Calu3 (cell line): ENCODE data around the gene ZP1. TPM values are rescaled to one million over a fixed set of nuclear protein-coding genes. Genes with fewer than 3 reads are reported as not detected.

Source experiments
- BruUV-seq: library from RNA; stranded (reverse); fragments of 400-500 nt; replicated peaks from 2 replicates; lab custom pipeline; 2021; lab: Mats Ljungman, UMichigan
- CTCF ChIA-PET: fragments of 300-600 bp; sonication (Branson Sonifier 250); formaldehyde crosslinking; loops from one replicate; lab custom pipeline; 2022; ENCODE audit warnings: antibody characterized with exemption; lab: Charles Lee
- DNase-seq: peaks from one replicate; pipeline ENCODE4 v3.0.0; 2022
- H3K27ac Mint-ChIP-seq: one replicate; pipeline ENCODE4 v1.8.0; 2022; ENCODE audit warnings: mixed read lengths; ENCODE audit not compliant: unreplicated experiment
- H3K27me3 Mint-ChIP-seq: one replicate; pipeline ENCODE4 v1.8.0; 2022; ENCODE audit warnings: mixed read lengths; ENCODE audit not compliant: unreplicated experiment
- H3K36me3 Mint-ChIP-seq: one replicate; pipeline ENCODE4 v1.8.0; 2022; ENCODE audit warnings: mild to moderate bottlenecking, moderate library complexity, mixed read lengths; ENCODE audit not compliant: insufficient read depth, unreplicated experiment
- H3K4me1 Mint-ChIP-seq: one replicate; pipeline ENCODE4 v1.8.0; 2022; ENCODE audit warnings: mild to moderate bottlenecking, low read depth, mixed read lengths; ENCODE audit not compliant: unreplicated experiment
- H3K4me3 Mint-ChIP-seq: one replicate; pipeline ENCODE4 v1.8.0; 2022; ENCODE audit warnings: mild to moderate bottlenecking, low read depth, moderate library complexity, mixed read lengths; ENCODE audit not compliant: unreplicated experiment
- H3K9me3 Mint-ChIP-seq: one replicate; pipeline ENCODE4 v1.8.0; 2022; ENCODE audit warnings: low read depth, mixed read lengths; ENCODE audit not compliant: unreplicated experiment
- intact Hi-C: fragments of 100-400 bp; cut with micrococcal nuclease; formaldehyde crosslinking; loops from one replicate; pipeline ENCODE4 v1.10.0; 2022; ENCODE audit not compliant: unreplicated experiment
- total RNA-seq: library from RNA; stranded (reverse); gene quantifications from 2 replicates; pipeline ENCODE4 v1.2.3, GENCODE V29; 2022
- TF ChIP-seq, protein P1 (sequence below): fragments of 200-600 bp; IDR thresholded peaks from one replicate; pipeline ENCODE4 v1.8.0; 2022; ENCODE audit warnings: antibody characterized with exemption; ENCODE audit not compliant: unreplicated experiment

ZP1 gene
- total RNA-seq, 1 experiment from 2014 or later: not detected

DNA sequence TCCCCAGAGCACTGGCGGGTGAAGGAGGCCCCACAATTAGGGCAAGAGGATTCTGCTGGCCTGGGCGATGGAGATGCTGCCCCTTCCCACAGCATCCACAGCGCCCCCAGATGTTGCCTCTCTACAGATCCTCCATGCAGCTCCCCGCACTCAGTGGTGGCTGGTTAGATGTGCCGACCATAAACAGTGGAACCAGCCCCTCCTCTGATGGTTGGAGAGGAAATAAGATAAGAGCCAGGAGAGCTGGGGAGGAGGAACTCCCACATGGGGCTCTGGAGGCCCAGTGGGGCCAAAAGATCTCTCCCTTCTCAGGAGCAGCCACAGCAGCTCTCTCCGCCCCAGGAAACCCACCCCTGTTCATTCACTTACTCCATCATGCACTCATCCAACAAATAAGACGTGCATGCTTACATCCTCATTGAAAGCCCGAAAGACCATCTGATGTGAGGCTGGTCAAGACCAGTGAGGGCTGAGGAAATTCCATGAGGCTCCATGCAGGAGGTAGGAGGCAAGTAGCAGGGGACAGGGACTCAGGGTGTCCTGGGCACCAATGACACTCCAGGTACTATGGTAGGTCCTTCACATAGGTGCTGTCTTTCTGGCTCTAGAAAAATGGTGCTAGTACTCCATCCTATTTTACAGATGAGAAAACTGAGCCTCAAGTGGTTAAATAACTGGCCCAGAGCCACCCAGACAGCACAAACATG lies 13.0 kb upstream of the ZP1 start:
- intact Hi-C loops: no loop called here
- Mint-ChIP-seq H3K27ac (no peak overlapping the region), H3K9me3 (no peaks in the 10 kb centered on the region), H3K4me3 (no peak overlapping the region), H3K36me3 (peaks cover 34% of the 10 kb centered on the region), H3K27me3 (peaks cover 24% of the 10 kb centered on the region), H3K4me1 (peaks cover 9% of the 10 kb centered on the region)
- CTCF ChIA-PET: no interaction called here
- no TSS peak for BruUV-seq
- DNase-seq: no peak
- TF ChIP-seq, protein P1, sequence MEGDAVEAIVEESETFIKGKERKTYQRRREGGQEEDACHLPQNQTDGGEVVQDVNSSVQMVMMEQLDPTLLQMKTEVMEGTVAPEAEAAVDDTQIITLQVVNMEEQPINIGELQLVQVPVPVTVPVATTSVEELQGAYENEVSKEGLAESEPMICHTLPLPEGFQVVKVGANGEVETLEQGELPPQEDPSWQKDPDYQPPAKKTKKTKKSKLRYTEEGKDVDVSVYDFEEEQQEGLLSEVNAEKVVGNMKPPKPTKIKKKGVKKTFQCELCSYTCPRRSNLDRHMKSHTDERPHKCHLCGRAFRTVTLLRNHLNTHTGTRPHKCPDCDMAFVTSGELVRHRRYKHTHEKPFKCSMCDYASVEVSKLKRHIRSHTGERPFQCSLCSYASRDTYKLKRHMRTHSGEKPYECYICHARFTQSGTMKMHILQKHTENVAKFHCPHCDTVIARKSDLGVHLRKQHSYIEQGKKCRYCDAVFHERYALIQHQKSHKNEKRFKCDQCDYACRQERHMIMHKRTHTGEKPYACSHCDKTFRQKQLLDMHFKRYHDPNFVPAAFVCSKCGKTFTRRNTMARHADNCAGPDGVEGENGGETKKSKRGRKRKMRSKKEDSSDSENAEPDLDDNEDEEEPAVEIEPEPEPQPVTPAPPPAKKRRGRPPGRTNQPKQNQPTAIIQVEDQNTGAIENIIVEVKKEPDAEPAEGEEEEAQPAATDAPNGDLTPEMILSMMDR: no peak

DNA sequence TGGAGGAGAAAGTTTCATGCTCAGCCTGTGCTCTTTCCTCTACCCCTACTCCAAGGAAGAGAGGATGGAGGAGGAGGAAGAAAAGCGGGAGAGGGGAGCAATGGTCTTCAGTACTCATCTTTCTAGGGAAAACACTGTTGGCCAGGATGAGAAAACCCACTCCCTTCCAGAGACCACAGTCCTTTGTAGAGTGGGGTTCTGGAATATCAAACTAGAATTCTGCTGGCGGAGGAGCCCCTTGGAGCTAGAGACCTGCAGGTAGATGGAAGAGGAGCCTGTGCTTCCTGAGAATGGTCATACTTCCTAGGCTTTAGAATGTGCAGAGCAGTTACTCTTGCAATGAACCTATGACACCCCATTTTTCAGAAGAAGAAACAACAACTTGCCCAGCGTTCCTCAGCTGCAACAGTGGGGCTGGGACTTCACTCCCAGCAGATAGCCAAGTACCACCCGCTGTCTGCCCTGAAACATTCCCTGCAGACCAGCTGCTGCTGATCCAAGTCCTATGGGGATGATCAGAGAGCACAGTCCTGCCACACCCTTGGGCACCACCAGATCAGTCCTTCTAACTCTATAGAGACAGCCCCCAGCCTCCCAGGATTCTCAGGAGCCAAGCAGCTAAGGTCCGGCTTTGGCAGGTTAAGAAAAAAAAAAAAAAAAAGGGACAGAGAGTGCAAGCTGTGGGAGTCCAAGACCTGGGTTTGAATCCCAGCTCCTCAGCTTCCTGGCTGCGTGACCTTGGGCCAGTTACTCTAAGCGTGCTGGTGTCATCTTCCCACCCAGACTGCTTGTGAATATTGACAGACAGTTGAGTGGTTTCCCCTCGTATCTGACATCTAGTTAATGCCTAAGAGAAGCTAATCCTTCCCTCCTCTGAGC lies 12.3 kb upstream of the ZP1 start:
- intact Hi-C loops: no loop called here
- TF ChIP-seq, protein P1: no peak
- H3K4me3 Mint-ChIP-seq: no peak overlapping the region
- H3K9me3 Mint-ChIP-seq: no peaks in the 10 kb centered on the region
- peaks cover 9% of the 10 kb centered on the region for H3K4me1 Mint-ChIP-seq
- CTCF ChIA-PET: interaction anchor here (0.7 kb wide), 2 partner anchors 17 to 190 kb away, joined by 5 to 11 read pairs; no protein-coding TSS in a partner anchor
- peaks cover 24% of the 10 kb centered on the region for H3K27me3 Mint-ChIP-seq
- peaks cover 28% of the 10 kb centered on the region for H3K36me3 Mint-ChIP-seq
- H3K27ac Mint-ChIP-seq: no peak overlapping the region
- BruUV-seq: no TSS peak
- DNase-seq: no peak

DNA sequence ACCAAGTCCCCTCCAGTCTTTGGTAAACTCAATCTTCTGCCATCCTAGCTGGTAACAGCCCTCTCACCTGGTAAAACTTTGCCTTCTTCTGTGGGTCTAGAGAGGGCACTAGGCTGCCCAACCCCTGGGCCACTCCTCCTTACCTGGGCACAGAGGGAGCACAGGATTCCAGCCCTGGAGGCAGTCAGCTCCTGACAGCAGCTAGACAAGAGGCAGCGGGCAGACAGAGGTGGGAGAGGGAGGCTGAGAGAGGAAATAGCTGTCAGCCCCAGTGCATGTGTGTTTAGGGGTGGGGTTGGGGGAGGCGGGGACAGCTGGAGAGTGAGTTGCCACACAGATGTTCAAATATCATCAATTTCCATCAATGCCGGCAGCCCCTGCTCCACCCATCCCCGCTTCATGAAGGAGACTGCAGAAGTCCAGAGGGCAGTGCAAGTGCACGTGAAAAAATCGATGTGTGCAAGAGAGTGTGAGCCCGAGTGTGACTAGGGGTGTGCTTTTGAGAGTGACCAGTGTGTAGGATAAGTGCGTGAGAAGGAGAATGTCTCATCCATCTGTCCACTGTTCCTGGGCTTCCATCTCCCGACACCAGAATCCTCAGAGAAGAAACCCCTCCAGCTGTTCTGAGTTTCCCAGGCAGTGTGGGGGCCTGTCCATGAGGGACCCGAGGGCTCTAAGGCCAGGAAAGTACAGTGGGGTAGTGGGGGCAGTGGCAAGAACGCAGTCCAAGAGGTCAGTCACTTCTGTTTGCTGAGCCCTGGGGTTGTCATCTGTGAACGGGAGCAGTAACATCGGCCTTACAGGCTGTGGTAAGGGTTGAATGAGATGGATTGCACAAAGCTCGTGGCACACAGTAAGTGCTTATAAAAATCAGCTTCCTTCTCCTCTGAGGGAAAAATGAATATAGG lies 11.4 kb upstream of the ZP1 start, which contains the start of gene PTGDR2:
TSS of gene PTGDR2 (minus strand) at position 225 of the 908 bp plus-strand sequence. CDS start 2,228 bp downstream, outside the sequence.
- no peaks in the 10 kb centered on the region for H3K9me3 Mint-ChIP-seq
- H3K4me1 Mint-ChIP-seq: peaks cover 9% of the 10 kb centered on the region
- peaks cover 24% of the 10 kb centered on the region for H3K27me3 Mint-ChIP-seq
- H3K36me3 Mint-ChIP-seq: peaks cover 21% of the 10 kb centered on the region
- no peak within 1 kb of the TSS for H3K27ac Mint-ChIP-seq
- no TSS peak for BruUV-seq
- CTCF ChIA-PET: interaction anchor here (0.7 kb wide), 2 partner anchors 16 to 189 kb away, joined by 5 to 11 read pairs; no protein-coding TSS in a partner anchor
- intact Hi-C loops: no loop called here
- H3K4me3 Mint-ChIP-seq: no peak within 1 kb of the TSS
- TF ChIP-seq, protein P1: no peak
- DNase-seq: no peak
